ENCODE measurements around the gene SUFU. TPM values are rescaled to one million over a fixed set of nuclear protein-coding genes. Genes with fewer than 3 reads are reported as not detected.
A peak's percentile ranks its signal among the peaks of the same experiment; 100 is the strongest.

Gene SUFU
- total RNA-seq, 1 donor: 3.3 TPM

DNA sequence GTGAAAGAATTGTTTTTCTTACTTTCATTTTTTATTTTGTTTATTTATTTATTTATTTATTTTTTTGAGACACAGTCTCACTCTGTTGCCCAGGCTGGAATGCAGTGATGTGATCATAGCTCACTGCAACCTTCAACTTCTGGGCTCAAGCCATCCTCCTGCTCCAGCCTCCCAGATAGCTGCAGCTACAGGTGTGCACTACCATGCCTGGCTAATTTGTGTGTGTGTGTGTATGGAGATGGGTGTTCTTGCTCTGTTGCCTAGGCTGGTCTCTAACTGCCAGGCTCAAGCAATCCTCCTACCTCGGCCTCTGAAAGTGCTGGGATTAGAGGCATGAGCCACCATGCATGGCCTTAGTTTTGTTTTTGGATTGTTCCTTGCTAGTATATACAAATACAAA lies 85.1 kb downstream of the SUFU start:
- H3K4me3 ChIP-seq (ENCODE audit: low read depth, low read length): no peak overlapping the region
- TF ChIP-seq, protein P1, sequence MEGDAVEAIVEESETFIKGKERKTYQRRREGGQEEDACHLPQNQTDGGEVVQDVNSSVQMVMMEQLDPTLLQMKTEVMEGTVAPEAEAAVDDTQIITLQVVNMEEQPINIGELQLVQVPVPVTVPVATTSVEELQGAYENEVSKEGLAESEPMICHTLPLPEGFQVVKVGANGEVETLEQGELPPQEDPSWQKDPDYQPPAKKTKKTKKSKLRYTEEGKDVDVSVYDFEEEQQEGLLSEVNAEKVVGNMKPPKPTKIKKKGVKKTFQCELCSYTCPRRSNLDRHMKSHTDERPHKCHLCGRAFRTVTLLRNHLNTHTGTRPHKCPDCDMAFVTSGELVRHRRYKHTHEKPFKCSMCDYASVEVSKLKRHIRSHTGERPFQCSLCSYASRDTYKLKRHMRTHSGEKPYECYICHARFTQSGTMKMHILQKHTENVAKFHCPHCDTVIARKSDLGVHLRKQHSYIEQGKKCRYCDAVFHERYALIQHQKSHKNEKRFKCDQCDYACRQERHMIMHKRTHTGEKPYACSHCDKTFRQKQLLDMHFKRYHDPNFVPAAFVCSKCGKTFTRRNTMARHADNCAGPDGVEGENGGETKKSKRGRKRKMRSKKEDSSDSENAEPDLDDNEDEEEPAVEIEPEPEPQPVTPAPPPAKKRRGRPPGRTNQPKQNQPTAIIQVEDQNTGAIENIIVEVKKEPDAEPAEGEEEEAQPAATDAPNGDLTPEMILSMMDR (IDR thresholded peaks at IDR 0.05; ENCODE audit: insufficient read depth, low read length): no peak
- no peak for DNase-seq (ENCODE audit: low read depth)

DNA sequence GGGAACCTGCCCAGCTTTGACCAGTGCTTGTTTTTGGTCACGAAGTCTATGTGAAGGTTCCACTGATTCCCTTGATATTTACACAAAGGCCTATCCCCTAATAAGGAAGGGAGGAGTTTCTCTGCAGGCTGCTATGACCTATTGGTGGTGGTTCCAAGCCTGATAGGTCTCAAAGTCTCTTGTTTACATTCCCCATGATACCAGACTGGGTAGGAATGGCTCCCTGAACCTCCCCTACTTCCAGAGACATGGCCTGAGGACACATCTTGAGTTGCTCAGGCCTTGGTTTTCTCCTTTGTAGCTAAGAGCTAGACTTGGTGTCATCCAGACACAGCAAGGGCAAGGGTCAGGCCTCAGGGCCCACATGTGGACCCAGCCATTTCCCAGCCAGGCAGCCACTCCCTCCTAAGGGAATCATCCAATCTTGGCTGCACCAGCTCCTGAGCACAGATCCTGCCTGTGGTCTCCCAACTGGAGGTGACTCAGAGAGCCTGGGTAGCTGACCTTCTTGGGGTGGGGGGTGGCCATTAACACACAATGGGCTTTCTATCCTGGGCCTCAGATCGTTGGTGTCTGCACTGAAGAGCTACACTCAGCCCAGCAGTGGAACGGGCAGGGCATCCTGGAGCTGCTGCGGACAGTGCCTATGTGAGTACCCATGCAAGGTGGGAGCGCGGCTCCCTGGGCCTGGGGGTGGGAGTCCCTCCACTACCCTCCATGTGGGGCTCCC lies 89.5 kb downstream of the SUFU start:
- TF ChIP-seq, protein P1 (IDR thresholded peaks at IDR 0.05; ENCODE audit: insufficient read depth, low read length): no peak
- H3K4me3 ChIP-seq (ENCODE audit: low read depth, low read length): no peak overlapping the region
- no peak for DNase-seq (ENCODE audit: low read depth)

DNA sequence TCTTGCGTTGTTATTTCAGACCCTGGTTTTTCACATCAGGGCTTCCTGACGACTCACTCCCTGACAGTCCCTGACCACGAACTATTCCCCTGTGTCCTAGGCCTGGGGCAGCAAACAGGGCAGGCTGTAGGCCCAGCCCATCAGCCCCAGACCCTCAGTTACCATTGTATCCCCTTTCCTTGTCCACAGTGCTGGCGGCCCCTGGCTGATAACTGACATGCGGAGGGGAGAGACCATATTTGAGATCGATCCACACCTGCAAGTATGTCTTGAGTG lies 90.0 kb downstream of the SUFU start:
- no peak overlapping the region for H3K4me3 ChIP-seq (ENCODE audit: low read depth, low read length)
- TF ChIP-seq, protein P1 (IDR thresholded peaks at IDR 0.05; ENCODE audit: insufficient read depth, low read length): no peak
- no peak for DNase-seq (ENCODE audit: low read depth)

DNA sequence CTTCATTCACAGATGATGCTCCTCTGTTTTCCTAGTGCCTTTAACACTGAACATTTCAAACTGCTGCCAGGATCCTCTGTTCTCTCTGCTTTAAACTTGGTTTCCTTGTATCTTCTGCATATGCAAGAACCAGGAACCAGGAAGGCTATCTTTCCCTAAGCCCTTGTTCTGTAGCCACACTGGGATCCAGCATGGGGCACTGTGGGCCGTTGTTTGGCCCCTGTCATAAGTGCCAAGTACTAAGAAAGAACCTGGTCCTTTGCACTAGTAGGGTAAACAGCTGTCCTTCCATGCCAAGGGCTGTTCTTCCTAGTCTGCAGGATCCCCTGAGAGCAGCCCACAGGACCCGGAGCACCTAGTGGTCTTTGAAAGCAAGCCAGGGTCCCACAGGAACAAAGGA lies 91.5 kb downstream of the SUFU start:
- TF ChIP-seq, protein P1 (IDR thresholded peaks at IDR 0.05; ENCODE audit: insufficient read depth, low read length): peak; percentile 0
- no peak overlapping the region for H3K4me3 ChIP-seq (ENCODE audit: low read depth, low read length)
- DNase-seq (ENCODE audit: low read depth): no peak

DNA sequence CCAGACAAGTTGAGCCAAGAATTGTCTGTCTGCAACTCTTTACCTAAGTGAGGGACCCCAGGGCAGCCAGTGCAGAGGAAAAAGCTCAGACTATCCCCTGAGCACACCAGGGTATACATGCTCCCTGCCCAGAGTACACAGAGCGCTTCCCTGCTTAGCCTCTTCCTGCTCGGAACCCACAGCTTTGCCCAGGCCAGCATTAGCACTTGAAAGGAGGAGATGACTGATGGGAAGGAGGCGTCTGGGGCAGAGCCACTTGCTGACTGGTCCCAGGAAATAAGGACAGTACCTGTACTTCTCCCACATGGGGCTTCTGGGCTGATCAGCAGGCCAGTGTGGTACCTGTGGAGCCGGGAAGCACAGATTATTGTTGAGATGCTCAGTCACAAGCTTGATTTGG lies 92.1 kb downstream of the SUFU start:
- no peak for DNase-seq (ENCODE audit: low read depth)
- H3K4me3 ChIP-seq (ENCODE audit: low read depth, low read length): no peak overlapping the region
- TF ChIP-seq, protein P1 (IDR thresholded peaks at IDR 0.05; ENCODE audit: insufficient read depth, low read length): no peak

DNA sequence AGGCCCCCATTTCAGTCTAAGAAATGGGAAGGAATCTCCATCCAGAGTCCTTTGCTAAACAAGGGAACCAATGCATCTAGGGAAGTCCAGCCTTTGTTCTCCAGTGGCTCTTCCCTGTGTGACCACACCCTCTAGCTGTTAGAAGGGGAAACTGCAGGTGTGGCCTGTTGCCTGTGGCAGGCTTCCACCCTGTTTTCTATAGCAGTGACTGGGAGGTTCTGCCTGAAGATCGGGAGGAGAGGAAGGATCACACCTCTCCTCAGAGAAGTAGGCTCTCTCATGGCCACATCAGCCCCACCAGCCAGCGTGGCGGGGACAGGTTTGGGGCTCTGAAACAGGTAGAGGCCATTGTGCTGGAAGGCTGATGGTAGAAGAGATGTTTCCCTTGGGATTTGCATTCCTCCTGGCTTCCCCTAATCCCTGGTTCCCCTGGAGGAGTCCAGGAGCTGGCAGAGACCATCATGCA lies 92.8 kb downstream of the SUFU start:
- TF ChIP-seq, protein P1 (IDR thresholded peaks at IDR 0.05; ENCODE audit: insufficient read depth, low read length): peak; percentile 92
- H3K4me3 ChIP-seq (ENCODE audit: low read depth, low read length): no peak overlapping the region
- DNase-seq (ENCODE audit: low read depth): peak; percentile 78

Data from fibroblast of the aortic adventitia (primary cell).